Epithelial cell of proximal tubule (primary cell): Measurements from ENCODE around the gene PPAN. TPM values are rescaled to one million over a fixed set of nuclear protein-coding genes. Genes with fewer than 3 reads are reported as not detected.

ENCODE experiments used
- DNase-seq: peaks from one replicate; pipeline ENCODE4 v3.0.0-alpha.2; 2011; ENCODE audit warnings: low read depth
- H3K4me3 ChIP-seq: 2 replicates; pipeline ENCODE4 v1.5.1; 2011; ENCODE audit warnings: low read depth, mild to moderate bottlenecking, low read length
- CTCF ChIP-seq: conservative IDR thresholded peaks from 2 replicates; pipeline ENCODE4 v1.5.1; 2012; ENCODE audit warnings: low read depth, mild to moderate bottlenecking, low read length
- total RNA-seq: library from RNA; depleted of rRNA; stranded (reverse); fragments of >200 nt; gene quantifications from 2 replicates; pipeline ENCODE4 v1.2.3, GENCODE V29; 2015

PPAN gene
- total RNA-seq, 1 donor from 2014 or later: 38.1 TPM

GRCh38 chr19:10076535-10076934 is 29.6 kb upstream of the PPAN start:
- DNase-seq: no peak
- H3K4me3 ChIP-seq: no peak overlapping the region
- TF ChIP-seq CTCF: no peak

GRCh38 chr19:10078329-10078728 is 27.8 kb upstream of the PPAN start:
- H3K4me3 ChIP-seq: no peak overlapping the region
- TF ChIP-seq CTCF: no peak
- no peak for DNase-seq

GRCh38 chr19:10079031-10079453 is 27.1 kb upstream of the PPAN start:
- no peak for TF ChIP-seq CTCF
- DNase-seq: no peak
- no peak overlapping the region for H3K4me3 ChIP-seq

GRCh38 chr19:10083911-10084310 is 22.3 kb upstream of the PPAN start:
- H3K4me3 ChIP-seq: no peak overlapping the region
- DNase-seq: no peak
- TF ChIP-seq CTCF: no peak

GRCh38 chr19:10084803-10085202 is 21.4 kb upstream of the PPAN start:
- no peak for DNase-seq
- no peak for TF ChIP-seq CTCF
- H3K4me3 ChIP-seq: no peak overlapping the region

- H3K4me3 ChIP-seq: peak within 1 kb of the TSS; percentile 77
- TF ChIP-seq CTCF: no peak
- DNase-seq: no peak
These were observed 20.2 kb upstream of the PPAN start, which contains the start of gene SHFL for GRCh38 chr19:10085641-10086590. TSS of gene SHFL (plus strand) at chr19:10086317. CDS start at chr19:10086428, 111 bp downstream.
